ENCODE measurements around the gene USHBP1. TPM values are rescaled to one million over a fixed set of nuclear protein-coding genes. Genes with fewer than 3 reads are reported as not detected.
A peak's percentile ranks its signal among the peaks of the same experiment; 100 is the strongest.

Gene USHBP1
- total RNA-seq, 1 experiment from 2014 or later: 12.3 TPM

GRCh38 chr19:17292301-17293074 lies 27.9 kb upstream of the USHBP1 start (continued):
- TF ChIP-seq ARID4B (CRISPR knock-in tag; IDR thresholded peaks at IDR 0.05; ENCODE audit: borderline replicate concordance) (0 out of 2 replicates have a peak, but pooled peaks have one; percentile 42), MAX (CRISPR knock-in tag; IDR thresholded peaks at IDR 0.05) (peak; percentile 94), GABPB1 (CRISPR knock-in tag; IDR thresholded peaks at IDR 0.05) (no peak), EMX1 (CRISPR knock-in tag; IDR thresholded peaks at IDR 0.05) (no peak), NR3C1 (CRISPR knock-in tag; conservative IDR thresholded peaks at IDR 0.05; ENCODE audit: low read depth) (no peak), RELA (CRISPR knock-in tag; IDR thresholded peaks at IDR 0.05; ENCODE audit: borderline replicate concordance) (0 out of 2 replicates have a peak, but pooled peaks have one; percentile 40), ATF1 (CRISPR knock-in tag; IDR thresholded peaks at IDR 0.05) (no peak), CTCF (IDR thresholded peaks at IDR 0.05) (no peak), SP1 (CRISPR knock-in tag; conservative IDR thresholded peaks at IDR 0.05) (peak; percentile 81), ZNF121 (CRISPR knock-in tag; IDR thresholded peaks at IDR 0.05) (peak; percentile 92), GTF2I (CRISPR knock-in tag; conservative IDR thresholded peaks at IDR 0.05) (no peak), ATF6 (CRISPR knock-in tag; IDR thresholded peaks at IDR 0.05) (no peak), CREM (CRISPR knock-in tag; IDR thresholded peaks at IDR 0.05) (peak; percentile 63; the same call in 1 of the 2 replicates), NFE2L1 (CRISPR knock-in tag; IDR thresholded peaks at IDR 0.05) (no peak), NFATC4 (CRISPR knock-in tag; IDR thresholded peaks at IDR 0.05) (no peak), ETV6 (CRISPR knock-in tag; IDR thresholded peaks at IDR 0.05) (no peak), TEAD4 (CRISPR knock-in tag; IDR thresholded peaks at IDR 0.05) (no peak)
- TF ChIP-seq, protein P1, sequence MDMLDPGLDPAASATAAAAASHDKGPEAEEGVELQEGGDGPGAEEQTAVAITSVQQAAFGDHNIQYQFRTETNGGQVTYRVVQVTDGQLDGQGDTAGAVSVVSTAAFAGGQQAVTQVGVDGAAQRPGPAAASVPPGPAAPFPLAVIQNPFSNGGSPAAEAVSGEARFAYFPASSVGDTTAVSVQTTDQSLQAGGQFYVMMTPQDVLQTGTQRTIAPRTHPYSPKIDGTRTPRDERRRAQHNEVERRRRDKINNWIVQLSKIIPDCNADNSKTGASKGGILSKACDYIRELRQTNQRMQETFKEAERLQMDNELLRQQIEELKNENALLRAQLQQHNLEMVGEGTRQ (CRISPR knock-in tag; IDR thresholded peaks at IDR 0.05): 0 out of 2 replicates have a peak, but pooled peaks have one; percentile 11
- TF ChIP-seq, protein P2, sequence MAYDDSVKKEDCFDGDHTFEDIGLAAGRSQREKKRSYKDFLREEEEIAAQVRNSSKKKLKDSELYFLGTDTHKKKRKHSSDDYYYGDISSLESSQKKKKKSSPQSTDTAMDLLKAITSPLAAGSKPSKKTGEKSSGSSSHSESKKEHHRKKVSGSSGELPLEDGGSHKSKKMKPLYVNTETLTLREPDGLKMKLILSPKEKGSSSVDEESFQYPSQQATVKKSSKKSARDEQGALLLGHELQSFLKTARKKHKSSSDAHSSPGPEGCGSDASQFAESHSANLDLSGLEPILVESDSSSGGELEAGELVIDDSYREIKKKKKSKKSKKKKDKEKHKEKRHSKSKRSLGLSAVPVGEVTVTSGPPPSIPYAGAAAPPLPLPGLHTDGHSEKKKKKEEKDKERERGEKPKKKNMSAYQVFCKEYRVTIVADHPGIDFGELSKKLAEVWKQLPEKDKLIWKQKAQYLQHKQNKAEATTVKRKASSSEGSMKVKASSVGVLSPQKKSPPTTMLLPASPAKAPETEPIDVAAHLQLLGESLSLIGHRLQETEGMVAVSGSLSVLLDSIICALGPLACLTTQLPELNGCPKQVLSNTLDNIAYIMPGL (CRISPR knock-in tag; IDR thresholded peaks at IDR 0.05): peak; percentile 92

Measured in WTC11 (cell line).